ENCODE measurements around the gene RBM26.

DNA sequence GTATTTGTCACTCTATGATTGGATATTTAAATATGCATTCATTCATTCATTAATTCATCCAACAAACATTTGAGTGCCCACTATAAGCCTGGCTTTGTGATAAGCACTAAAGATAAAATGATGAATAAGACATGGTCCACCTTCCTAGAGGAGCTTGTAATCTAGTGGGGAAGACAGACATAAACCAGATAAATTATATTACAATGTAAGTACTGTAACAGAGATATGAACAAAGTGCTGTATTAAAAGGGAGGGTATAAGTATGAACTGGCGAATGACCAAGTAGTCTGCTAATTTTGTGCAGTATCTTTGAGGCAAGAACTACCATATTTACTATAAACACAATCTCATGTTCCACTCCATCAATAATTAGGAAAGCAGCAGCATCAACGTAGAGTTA, 88.2 kb downstream of the RBM26 start:
- TF ChIP-seq, protein P1, sequence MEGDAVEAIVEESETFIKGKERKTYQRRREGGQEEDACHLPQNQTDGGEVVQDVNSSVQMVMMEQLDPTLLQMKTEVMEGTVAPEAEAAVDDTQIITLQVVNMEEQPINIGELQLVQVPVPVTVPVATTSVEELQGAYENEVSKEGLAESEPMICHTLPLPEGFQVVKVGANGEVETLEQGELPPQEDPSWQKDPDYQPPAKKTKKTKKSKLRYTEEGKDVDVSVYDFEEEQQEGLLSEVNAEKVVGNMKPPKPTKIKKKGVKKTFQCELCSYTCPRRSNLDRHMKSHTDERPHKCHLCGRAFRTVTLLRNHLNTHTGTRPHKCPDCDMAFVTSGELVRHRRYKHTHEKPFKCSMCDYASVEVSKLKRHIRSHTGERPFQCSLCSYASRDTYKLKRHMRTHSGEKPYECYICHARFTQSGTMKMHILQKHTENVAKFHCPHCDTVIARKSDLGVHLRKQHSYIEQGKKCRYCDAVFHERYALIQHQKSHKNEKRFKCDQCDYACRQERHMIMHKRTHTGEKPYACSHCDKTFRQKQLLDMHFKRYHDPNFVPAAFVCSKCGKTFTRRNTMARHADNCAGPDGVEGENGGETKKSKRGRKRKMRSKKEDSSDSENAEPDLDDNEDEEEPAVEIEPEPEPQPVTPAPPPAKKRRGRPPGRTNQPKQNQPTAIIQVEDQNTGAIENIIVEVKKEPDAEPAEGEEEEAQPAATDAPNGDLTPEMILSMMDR (IDR thresholded peaks at IDR 0.05): no peak
- no peak for TF ChIP-seq POLR2A (IDR thresholded peaks at IDR 0.05)

All from testis (tissue), 2 donors.